Measurements from ENCODE around the gene SELENOK.

- no peak for TF ChIP-seq CTCF (IDR thresholded peaks at IDR 0.05; ENCODE audit: extremely low read depth in 1 of 2, insufficient read depth in 1 of 2, low read depth in 1 of 2, low read length in 2 of 2)
- no peak for TF ChIP-seq MYC (IDR thresholded peaks at IDR 0.05; ENCODE audit: low read depth, low read length)
- TF ChIP-seq POLR2A (IDR thresholded peaks at IDR 0.05; ENCODE audit: low read depth, low read length), result no peak
- no peak for TF ChIP-seq GATA2 (IDR thresholded peaks at IDR 0.05; ENCODE audit: insufficient read depth, insufficient read length, low read depth, low read length)
- TF ChIP-seq MAX (IDR thresholded peaks at IDR 0.05; ENCODE audit: insufficient read depth, insufficient read length), result no peak
- no peak for TF ChIP-seq POLR2AphosphoS5 (IDR thresholded peaks at IDR 0.05; ENCODE audit: insufficient read depth, low read depth, low read length)
Observed at GRCh38 chr3:53913401-53913800, 21.7 kb upstream of the SELENOK start.

All from endothelial cell of umbilical vein (primary cell).